Uterus (tissue), 2 donors: ENCODE data around the gene PSORS1C1.

ENCODE experiments used
- CTCF ChIP-seq, 4 experiments: fragments of 200-600 bp in 2 of 4; fragments of 450-650 bp in 2 of 4; sonication (generic) in 2 of 4; IDR thresholded peaks; one replicate each; pipeline ENCODE4 v1.5.1; 2016 to 2019; ENCODE audit warnings: antibody characterized with exemption in 4 of 4, mild to moderate bottlenecking in 2 of 4, moderate library complexity in 1 of 4
- POLR2A ChIP-seq, 2 donors: fragments of 450-650 bp; IDR thresholded peaks; one replicate each; pipeline ENCODE4 v1.6.1; 2016; ENCODE audit warnings: antibody characterized with exemption in 2 of 2, mild to moderate bottlenecking in 1 of 2, moderate library complexity in 1 of 2

DNA sequence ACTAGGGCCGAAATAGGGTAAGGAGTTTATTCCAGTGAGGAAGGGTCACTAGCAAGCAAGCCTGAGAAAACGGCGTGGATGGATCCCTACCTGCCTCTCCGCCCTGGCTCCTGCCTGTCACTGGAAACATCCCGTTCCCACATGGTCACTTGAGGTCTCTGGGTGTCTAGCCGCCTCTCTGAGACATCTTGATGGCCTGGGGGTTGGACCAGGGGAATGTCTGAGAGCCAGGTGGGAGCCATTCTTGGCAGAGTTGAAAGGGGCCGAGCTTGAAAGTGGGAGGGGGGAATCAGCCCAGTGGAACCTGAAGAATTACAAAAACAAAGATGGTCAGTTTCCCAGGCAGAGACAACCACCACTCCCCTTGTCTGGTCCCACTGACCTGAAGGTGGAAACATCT lies 42.0 kb downstream of the PSORS1C1 start:
- TF ChIP-seq CTCF (IDR thresholded peaks at IDR 0.05): no peak
- no peak for TF ChIP-seq POLR2A (IDR thresholded peaks at IDR 0.05)
